Coronary artery (tissue), 2 donors: ENCODE data around the gene LPP.

Experiments
- DNase-seq: peaks from one replicate; pipeline ENCODE4 v3.0.0-alpha.2; 2017; ENCODE audit warnings: low spot score
- H3K27ac ChIP-seq, 2 donors: fragments of 200-600 bp; sonication (generic); one replicate each; pipeline ENCODE4 v1.5.1; 2016 to 2019
- H3K4me3 ChIP-seq: fragments of 200-600 bp; sonication (generic); 2 replicates; pipeline ENCODE4 v1.5.1; 2016; ENCODE audit warnings: mild to moderate bottlenecking, moderate library complexity
- TF ChIP-seq, protein P1 (sequence below): fragments of 200-600 bp; sonication (generic); IDR thresholded peaks from one replicate; pipeline ENCODE4 v1.5.1; 2019; ENCODE audit warnings: antibody characterized with exemption

The LPP gene

DNA sequence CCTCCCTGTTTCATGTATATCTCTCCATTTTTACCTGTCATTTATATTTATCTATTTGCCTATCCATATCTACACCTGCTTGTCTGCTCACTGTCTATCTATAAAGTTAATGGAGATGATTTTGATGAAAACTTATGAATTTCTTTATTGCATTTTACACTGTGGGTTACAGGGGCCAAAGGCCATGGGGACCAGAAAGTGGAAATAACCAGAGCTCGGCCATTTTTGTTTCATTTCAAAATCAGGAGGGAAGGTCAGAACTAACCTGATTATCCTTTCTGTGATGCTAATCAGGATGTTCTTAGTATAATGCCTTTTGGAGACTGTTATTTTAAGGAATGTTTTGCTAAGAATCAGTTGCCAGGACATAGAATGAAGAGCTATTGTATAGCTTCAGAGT, 147.2 kb downstream of the LPP start:
- Histone ChIP-seq H3K27ac (no peak overlapping the region), H3K4me3 (no peak overlapping the region)
- TF ChIP-seq, protein P1, sequence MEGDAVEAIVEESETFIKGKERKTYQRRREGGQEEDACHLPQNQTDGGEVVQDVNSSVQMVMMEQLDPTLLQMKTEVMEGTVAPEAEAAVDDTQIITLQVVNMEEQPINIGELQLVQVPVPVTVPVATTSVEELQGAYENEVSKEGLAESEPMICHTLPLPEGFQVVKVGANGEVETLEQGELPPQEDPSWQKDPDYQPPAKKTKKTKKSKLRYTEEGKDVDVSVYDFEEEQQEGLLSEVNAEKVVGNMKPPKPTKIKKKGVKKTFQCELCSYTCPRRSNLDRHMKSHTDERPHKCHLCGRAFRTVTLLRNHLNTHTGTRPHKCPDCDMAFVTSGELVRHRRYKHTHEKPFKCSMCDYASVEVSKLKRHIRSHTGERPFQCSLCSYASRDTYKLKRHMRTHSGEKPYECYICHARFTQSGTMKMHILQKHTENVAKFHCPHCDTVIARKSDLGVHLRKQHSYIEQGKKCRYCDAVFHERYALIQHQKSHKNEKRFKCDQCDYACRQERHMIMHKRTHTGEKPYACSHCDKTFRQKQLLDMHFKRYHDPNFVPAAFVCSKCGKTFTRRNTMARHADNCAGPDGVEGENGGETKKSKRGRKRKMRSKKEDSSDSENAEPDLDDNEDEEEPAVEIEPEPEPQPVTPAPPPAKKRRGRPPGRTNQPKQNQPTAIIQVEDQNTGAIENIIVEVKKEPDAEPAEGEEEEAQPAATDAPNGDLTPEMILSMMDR: no peak
- no peak for DNase-seq

DNA sequence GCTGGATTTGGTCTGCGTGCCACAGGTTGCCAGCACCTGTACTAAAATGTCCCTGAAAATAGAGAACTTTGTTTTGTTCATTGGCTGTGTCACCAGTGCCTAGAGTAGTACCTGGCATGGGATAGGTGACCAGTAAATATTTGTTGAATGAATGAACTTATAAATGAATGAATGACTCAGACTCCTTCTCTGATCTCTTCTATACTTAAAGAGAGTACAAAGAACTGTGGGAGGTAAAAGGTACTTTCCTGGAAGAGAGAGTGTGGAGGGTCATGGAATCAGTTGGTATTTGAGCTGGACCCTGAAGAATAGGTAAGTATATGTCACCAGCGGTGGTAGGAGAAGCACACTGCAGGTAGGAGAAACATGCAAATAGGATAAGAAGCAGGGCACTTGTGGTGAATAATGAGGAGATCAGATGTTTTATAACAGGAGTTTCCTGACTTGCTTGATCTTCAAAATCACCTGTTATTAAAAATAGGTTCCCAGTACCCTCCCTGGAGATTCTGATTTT, 149.4 kb downstream of the LPP start:
- no peak for DNase-seq
- TF ChIP-seq, protein P1: no peak
- no peak overlapping the region for H3K4me3 ChIP-seq
- H3K27ac ChIP-seq: no peak overlapping the region

DNA sequence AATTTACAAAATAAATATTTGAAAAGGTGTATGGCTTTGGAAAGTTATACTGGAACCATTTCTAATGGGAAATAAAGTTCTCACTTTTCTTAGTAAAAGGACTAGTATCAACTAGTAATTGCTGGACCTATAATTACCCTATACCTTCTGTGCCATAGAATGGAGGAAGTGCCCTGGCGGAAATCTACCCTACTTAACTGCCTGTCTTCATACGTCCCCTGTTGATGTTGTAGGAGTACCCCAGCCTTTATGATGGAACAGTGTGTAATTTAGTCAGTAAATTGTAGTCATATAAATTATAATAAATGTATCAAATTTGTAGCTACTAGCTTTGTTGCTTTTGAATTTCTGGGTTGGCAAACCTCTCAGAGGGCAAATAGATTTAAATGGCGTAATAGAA, 149.9 kb downstream of the LPP start:
- no peak overlapping the region for H3K4me3 ChIP-seq
- TF ChIP-seq, protein P1: no peak
- H3K27ac ChIP-seq: no peak overlapping the region
- DNase-seq: no peak

DNA sequence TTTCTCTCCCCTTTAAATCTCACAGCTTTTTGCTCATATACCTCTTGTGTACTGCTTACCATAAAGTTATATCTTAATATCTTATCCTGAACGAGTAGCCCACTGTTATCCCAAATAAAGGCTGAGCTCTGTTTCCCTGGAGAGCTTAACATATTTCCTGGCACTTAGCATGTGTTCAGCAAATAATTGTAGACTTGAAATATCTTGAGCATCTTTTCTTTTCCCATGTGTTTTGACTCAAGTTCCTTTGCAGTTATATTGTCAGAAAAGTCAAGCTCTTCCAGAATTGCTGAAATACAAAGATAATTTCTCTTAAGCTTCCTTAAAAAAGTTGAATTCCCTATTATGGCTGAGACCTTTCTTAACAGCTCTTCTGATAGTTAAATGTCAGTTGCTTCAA, 150.5 kb downstream of the LPP start:
- TF ChIP-seq, protein P1: no peak
- no peak for DNase-seq
- Histone ChIP-seq H3K4me3 (no peak overlapping the region), H3K27ac (no peak overlapping the region)

DNA sequence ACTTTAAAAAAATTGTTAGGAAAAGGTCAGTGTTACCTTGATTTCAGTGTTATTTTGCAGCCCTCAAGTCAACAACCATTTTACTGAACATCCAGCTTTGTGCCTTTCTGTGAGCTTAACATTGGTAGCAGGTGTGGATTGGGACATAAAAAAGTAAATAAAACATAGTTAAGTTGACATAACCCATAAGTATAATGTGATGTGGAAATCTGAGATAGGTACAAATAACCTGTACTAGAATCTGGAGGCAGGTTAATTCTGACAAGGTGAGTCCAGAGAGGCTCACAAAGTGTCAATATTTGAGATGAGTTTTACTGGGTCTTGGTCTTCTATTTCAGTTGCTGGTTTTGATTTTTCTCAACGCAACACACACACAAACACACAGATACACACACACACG, 151.3 kb downstream of the LPP start:
- TF ChIP-seq, protein P1: no peak
- no peak overlapping the region for H3K4me3 ChIP-seq
- H3K27ac ChIP-seq: no peak overlapping the region
- DNase-seq: no peak

DNA sequence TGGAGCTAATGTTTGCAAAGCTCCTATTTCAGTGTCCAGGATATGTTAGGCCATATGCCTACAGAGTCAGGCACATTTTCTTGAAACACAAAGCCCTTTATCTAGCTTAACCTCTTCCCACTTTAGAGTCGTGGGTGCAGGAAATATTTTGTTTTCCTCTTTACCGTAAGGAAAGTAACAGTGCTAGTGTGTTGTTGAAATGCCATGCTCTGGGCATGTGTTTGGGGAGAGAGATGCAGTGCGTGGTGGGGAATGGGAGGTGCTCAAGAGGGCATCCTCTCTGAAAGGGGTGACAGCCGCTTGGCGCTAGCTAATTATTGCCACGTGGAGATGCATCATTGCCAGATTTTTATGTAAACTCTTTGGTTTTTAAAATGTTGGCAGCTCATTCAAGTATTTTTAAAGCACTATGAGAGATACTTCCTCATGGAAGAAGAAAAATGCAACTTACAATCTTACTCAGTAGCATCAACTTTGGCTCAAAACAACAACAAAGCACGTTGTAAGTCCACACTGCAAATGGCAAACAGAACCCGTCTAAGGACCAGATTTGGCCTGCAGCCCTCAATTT, 152.6 kb downstream of the LPP start:
- Histone ChIP-seq H3K27ac (peak overlapping the region in 1 of 2 donors; percentile 5), H3K4me3 (no peak overlapping the region)
- DNase-seq: no peak
- TF ChIP-seq, protein P1: no peak
